T follicular helper cell (primary cell): ENCODE measurements around the gene RHOA.

Experiments
- DNase-seq: peaks from one replicate; pipeline ENCODE4 v3.0.0-alpha.2; 2020; ENCODE audit warnings: low read depth
- total RNA-seq, 2 experiments: gene quantifications; one replicate each; lab custom pipeline; 2026; lab: John Stamatoyannopoulos, UW

RHOA gene
- total RNA-seq: 160 to 208 reads per million in 2 experiments

GRCh38 chr3:49411968-49412631 lies at the start of gene RHOA, which contains the start of gene TCTA:
RHOA (minus strand) TSS chr3:49411976; CDS start chr3:49375589, 36,387 bp downstream.
TCTA (plus strand) TSS chr3:49412423; CDS start chr3:49412427, 4 bp downstream.
- peak; percentile 98 for DNase-seq

- DNase-seq: no peak
Measured at GRCh38 chr3:49460956-49461355, 49.2 kb upstream of the RHOA start.

- no peak for DNase-seq
Measured at GRCh38 chr3:49460188-49460890, 48.6 kb upstream of the RHOA start.

- DNase-seq: no peak
Measured at GRCh38 chr3:49456466-49456865, 44.7 kb upstream of the RHOA start.

DNA sequence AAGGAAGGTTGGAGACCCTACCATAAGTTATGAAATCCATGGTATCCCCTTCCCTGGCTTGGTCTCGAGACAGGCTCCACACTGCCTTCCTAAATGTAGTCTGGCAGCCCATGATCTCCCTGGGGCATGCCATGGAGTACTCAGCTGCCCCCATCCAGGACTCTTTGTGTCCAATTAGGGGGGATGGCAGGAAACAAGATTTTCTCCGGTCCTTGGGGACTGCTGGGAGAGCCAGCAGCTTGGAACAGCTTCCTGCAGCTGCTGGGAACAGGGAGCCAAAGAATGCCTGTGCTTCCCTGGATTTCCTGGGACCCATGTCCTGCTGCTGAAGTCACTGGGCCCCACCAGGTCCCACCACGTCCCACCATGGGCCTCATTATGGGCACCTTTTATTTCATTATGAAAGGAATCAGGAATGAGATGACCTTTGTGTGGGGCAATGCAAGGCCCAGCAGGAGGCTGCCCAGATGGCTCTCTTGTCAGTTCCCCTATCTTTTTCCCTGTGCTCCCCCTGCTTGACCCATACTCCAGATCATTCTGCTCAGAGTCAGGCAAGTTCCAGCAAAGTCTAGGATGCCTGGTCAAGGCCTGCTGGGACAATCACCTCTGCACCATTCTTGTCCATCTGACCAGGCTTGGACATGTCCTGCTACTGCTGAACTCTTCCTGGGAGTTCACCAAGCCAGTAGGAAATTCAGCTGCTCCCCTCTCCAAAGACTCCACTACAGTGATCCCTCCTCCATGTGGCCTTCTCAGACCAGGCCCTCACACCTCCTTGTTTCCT lies 43.3 kb upstream of the RHOA start:
- no peak for DNase-seq

GRCh38 chr3:49454458-49454857 lies 42.7 kb upstream of the RHOA start:
- no peak for DNase-seq

- no peak for DNase-seq
Measured at GRCh38 chr3:49453621-49454020, 41.8 kb upstream of the RHOA start.

DNA sequence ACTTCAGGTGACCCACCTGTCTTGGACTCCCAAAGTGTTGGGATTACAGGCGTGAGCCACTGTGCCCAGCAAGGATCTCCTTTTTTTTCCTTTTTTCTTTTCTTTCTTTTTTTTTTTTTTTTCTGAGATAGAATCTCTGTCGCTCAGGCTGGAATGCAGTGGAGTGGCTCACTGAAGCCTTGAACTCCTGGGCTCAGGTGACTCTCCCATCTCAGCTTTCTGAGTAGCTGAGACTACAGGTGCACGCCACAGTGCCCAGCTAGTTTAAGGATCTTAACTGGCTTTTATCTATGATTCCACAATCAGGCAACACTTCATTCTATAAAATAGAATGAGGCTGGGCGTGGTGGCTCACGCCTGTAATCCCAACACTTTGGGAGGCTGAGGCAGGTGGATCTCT lies 33.6 kb upstream of the RHOA start:
- no peak for DNase-seq

DNA sequence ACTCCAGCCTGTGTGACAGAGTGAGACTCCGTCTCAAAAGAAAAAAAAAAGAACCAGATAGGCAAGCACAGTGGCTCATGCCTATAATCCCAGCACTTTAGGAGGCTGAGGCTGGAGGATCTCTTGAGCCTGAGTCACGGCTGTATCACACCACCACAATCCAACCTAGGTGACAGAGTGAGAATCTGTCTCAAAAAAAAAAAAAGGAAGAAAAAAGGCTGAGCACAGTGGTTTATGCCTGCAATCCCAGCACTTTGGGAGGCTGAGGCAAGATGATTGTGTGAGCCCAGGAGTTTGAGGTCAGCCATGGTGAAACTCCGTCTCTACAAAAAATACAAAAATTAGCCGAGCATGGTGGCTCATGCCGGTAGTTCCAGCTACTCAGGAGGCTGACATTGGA lies 23.0 kb upstream of the RHOA start:
- no peak for DNase-seq

GRCh38 chr3:49428752-49429080 lies 16.9 kb upstream of the RHOA start:
- no peak for DNase-seq

- DNase-seq: no peak
Measured at GRCh38 chr3:49427586-49427985, 15.8 kb upstream of the RHOA start.

DNA sequence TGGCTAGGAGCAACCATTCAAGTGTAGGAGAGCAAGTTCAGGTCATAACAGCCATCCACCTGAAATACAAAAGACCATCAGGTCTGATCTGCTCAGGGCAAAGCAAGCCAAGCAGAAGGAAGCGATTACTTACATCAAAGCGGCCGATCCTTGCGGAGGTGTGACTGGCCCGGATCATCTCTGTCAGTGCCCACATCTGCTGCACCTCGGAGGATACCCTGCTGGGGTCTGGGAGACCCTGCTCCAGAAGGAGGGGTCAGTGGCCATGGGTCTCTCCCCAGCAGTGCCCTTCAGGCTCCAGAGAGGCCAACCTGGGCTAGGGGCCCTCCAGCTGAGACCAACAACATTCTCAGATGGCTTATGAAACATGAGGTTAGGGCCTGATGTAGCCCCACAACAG lies 13.0 kb upstream of the RHOA start:
- DNase-seq: no peak

- DNase-seq: no peak
Measured at GRCh38 chr3:49422379-49423248, 10.8 kb upstream of the RHOA start, which contains the start of gene AMT. AMT (minus strand) TSS chr3:49422473; CDS start chr3:49422450, 23 bp downstream.

DNA sequence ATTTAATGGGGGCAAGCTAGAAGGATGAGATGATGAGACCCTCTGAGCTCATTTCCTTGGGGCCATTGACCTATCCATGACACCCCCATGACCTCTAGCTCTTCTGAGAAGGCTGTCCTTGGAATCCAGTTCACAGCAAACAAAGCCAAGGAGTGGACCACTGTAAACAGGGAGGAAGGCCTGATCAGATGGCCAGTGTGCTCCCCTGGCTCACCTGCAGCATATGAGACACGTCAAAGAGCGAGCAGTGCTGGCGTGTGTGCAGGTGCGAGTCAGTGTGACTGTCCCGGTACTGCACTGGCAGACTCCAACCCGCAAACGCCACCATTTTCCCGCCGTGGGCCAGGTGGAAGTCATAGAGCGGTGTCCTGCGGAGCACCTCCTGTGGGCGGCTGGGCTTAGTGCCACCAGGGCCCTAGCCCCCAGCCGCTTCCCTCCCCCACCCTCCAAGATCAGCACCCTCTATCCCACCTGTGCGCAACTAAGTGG lies 10.2 kb upstream of the RHOA start:
- DNase-seq: no peak

GRCh38 chr3:49417516-49418120 lies 5.8 kb upstream of the RHOA start:
- DNase-seq: no peak

DNA sequence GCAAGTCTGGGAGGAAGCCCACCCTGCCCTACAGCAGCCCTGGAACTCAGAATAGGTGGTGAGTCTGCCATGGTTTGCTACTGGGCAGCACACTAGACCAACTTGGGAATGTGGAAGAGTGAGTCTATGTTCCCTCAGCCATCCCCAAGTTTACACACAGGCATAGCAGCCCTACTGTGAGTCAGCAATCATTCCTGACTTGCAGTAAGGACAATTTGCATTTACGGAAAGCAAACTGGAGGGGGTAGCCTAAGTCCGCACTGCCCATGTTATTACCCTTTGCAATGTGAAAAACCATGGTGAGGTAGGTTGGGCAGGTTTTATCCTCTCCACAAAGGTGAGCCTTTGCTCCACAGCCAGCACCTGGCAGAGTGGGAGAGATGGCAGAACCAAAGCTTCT lies 5.1 kb upstream of the RHOA start:
- no peak for DNase-seq

DNA sequence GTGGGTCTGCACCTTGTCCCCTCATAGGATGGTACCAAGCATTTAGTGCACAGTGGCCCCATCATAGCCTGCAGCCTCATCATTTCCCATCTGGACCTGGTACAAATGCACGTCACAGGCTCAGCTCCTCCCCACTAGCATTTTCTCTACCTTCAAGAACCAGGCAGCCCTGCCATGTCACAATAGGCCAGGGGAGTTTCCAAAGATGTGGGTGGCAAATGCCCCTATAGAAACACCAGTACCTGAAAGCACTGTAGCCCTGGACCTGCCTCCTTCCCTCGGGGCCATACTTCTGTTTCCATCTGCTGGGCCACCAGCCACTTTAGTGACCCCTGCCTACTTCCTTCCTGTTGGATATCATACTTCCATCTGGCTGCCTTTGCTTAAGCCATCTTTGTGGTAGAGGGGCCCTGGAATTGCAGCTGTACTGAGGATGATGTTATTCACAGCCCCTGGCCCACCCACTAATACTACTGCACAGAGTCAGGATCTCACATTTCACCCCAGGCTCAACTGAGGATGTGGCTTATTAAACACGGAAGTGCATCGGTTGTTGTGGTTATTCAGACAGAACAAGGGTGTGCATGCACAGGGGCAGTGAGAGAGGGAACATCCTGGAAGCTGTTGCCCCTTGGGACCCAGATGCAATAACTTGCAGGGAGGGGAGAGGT lies 4.3 kb upstream of the RHOA start:
- DNase-seq: peak; percentile 65

DNA sequence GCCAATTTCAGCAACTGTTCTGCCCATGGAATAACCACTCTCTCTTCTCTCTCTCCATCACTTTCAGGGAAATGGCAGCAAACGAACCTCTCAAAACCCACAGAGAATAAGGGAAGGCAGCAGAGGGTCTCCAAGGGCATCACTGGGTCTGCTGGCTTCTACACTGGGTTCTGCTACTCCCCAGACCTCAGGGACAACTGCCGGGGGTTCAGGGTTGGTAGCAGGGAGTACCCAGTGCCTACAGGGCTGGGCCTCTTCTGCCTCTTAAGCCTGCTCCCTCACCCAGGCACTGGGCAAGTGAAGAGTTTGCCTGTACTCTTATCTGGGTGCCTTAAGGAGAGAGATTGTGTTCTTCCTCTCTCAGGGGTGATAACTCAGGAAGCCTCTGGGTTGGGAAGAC lies 3.0 kb upstream of the RHOA start:
- DNase-seq: no peak

- no peak for DNase-seq
Measured at GRCh38 chr3:49413338-49413734, 1.6 kb upstream of the RHOA start.

DNA sequence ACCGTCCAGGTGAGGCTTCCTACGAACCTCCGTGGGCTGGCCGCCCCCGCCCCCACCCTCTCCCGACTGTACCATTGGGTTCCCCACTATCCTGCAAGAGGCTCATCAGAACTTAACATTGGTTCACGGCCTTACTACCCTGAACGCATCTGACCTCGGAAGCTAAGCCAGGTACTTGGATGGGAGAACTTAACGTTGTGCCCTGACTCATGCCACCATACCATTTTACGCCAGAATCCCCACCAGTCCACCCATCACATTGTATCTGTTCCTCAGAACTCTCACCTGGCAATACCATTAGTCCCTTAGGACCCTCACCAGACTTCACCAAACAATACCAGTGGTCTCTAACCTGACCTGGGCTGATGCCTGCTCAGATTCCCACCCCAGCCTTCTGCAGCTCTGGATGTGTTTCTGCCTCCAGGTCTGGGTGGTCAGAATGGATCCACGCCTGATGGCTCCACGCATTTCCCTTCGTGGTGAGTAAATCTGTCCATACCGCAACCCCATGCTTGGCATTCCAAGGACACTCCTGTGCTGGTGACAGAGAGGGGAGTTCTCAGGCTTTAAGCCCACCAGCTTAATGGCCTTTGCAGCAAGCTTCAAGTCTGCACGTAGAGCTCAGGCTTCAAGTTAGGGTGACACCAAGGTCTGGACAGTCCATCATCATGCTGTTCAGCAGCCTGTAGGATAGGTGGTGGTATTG lies 1.0 kb upstream of the RHOA start:
- DNase-seq: no peak
